Measurements from ENCODE around the gene TK1.
A peak's percentile ranks its signal among the peaks of the same experiment; 100 is the strongest.

The TK1 gene

GRCh38 chr17:78184868-78185267 is 2.0 kb downstream of the TK1 start:
- no peak overlapping the region for H3K4me3 ChIP-seq (ENCODE audit: low read length)
- no peaks in the 10 kb centered on the region for H3K36me3 ChIP-seq (ENCODE audit: control insufficient read depth, insufficient read depth, low read length, severe bottlenecking)
- no peak for DNase-seq (ENCODE audit: low read depth)
- peaks cover 4% of the 10 kb centered on the region for H3K4me1 ChIP-seq (ENCODE audit: control insufficient read depth, insufficient read depth, low read length)
- H3K9me3 ChIP-seq (ENCODE audit: control insufficient read depth, low read length) = no peaks in the 10 kb centered on the region
- no peaks in the 10 kb centered on the region for H3K27me3 ChIP-seq (replicated peaks; ENCODE audit: control insufficient read depth, insufficient read depth, low read length)
- H3K9ac ChIP-seq (ENCODE audit: low read length) = no peak overlapping the region

GRCh38 chr17:78184351-78184750 is 2.5 kb downstream of the TK1 start:
- peaks cover 6% of the 10 kb centered on the region for H3K4me1 ChIP-seq (ENCODE audit: control insufficient read depth, insufficient read depth, low read length)
- no peak overlapping the region for H3K9ac ChIP-seq (ENCODE audit: low read length)
- no peaks in the 10 kb centered on the region for H3K36me3 ChIP-seq (ENCODE audit: control insufficient read depth, insufficient read depth, low read length, severe bottlenecking)
- H3K9me3 ChIP-seq (ENCODE audit: control insufficient read depth, low read length) = no peaks in the 10 kb centered on the region
- H3K4me3 ChIP-seq (ENCODE audit: low read length) = no peak overlapping the region
- H3K27me3 ChIP-seq (replicated peaks; ENCODE audit: control insufficient read depth, insufficient read depth, low read length) = no peaks in the 10 kb centered on the region
- no peak for DNase-seq (ENCODE audit: low read depth)

GRCh38 chr17:78183916-78184315 is 2.9 kb downstream of the TK1 start:
- no peaks in the 10 kb centered on the region for H3K36me3 ChIP-seq (ENCODE audit: control insufficient read depth, insufficient read depth, low read length, severe bottlenecking)
- peaks cover 8% of the 10 kb centered on the region for H3K4me1 ChIP-seq (ENCODE audit: control insufficient read depth, insufficient read depth, low read length)
- no peaks in the 10 kb centered on the region for H3K9me3 ChIP-seq (ENCODE audit: control insufficient read depth, low read length)
- no peak overlapping the region for H3K4me3 ChIP-seq (ENCODE audit: low read length)
- no peak for DNase-seq (ENCODE audit: low read depth)
- no peaks in the 10 kb centered on the region for H3K27me3 ChIP-seq (replicated peaks; ENCODE audit: control insufficient read depth, insufficient read depth, low read length)
- H3K9ac ChIP-seq (ENCODE audit: low read length) = no peak overlapping the region

GRCh38 chr17:78182504-78182903 is 4.3 kb downstream of the TK1 start:
- Histone ChIP-seq H3K9ac (ENCODE audit: low read length) (no peak overlapping the region), H3K4me1 (ENCODE audit: control insufficient read depth, insufficient read depth, low read length) (peaks cover 4% of the 10 kb centered on the region), H3K9me3 (ENCODE audit: control insufficient read depth, low read length) (no peaks in the 10 kb centered on the region), H3K27me3 (replicated peaks; ENCODE audit: control insufficient read depth, insufficient read depth, low read length) (no peaks in the 10 kb centered on the region), H3K4me3 (ENCODE audit: low read length) (no peak overlapping the region), H3K36me3 (ENCODE audit: control insufficient read depth, insufficient read depth, low read length, severe bottlenecking) (no peaks in the 10 kb centered on the region)
- DNase-seq (ENCODE audit: low read depth) = no peak

- no peaks in the 10 kb centered on the region for H3K36me3 ChIP-seq (ENCODE audit: control insufficient read depth, insufficient read depth, low read length, severe bottlenecking)
- no peak overlapping the region for H3K4me3 ChIP-seq (ENCODE audit: low read length)
- no peak overlapping the region for H3K9ac ChIP-seq (ENCODE audit: low read length)
- H3K9me3 ChIP-seq (ENCODE audit: control insufficient read depth, low read length) = no peaks in the 10 kb centered on the region
- DNase-seq (ENCODE audit: low read depth) = no peak
- peaks cover 4% of the 10 kb centered on the region for H3K4me1 ChIP-seq (ENCODE audit: control insufficient read depth, insufficient read depth, low read length)
- no peaks in the 10 kb centered on the region for H3K27me3 ChIP-seq (replicated peaks; ENCODE audit: control insufficient read depth, insufficient read depth, low read length)
Observed at GRCh38 chr17:78180508-78180907, 6.3 kb downstream of the TK1 start.

GRCh38 chr17:78180083-78180482 is 6.8 kb downstream of the TK1 start:
- Histone ChIP-seq H3K27me3 (replicated peaks; ENCODE audit: control insufficient read depth, insufficient read depth, low read length) (no peaks in the 10 kb centered on the region), H3K4me1 (ENCODE audit: control insufficient read depth, insufficient read depth, low read length) (peaks cover 6% of the 10 kb centered on the region), H3K9ac (ENCODE audit: low read length) (no peak overlapping the region), H3K4me3 (ENCODE audit: low read length) (no peak overlapping the region), H3K9me3 (ENCODE audit: control insufficient read depth, low read length) (no peaks in the 10 kb centered on the region), H3K36me3 (ENCODE audit: control insufficient read depth, insufficient read depth, low read length, severe bottlenecking) (no peaks in the 10 kb centered on the region)
- no peak for DNase-seq (ENCODE audit: low read depth)

GRCh38 chr17:78179372-78179771 is 7.5 kb downstream of the TK1 start:
- H3K9ac ChIP-seq (ENCODE audit: low read length) = no peak overlapping the region
- H3K4me1 ChIP-seq (ENCODE audit: control insufficient read depth, insufficient read depth, low read length) = peaks cover 13% of the 10 kb centered on the region
- peak; percentile 54 for DNase-seq (ENCODE audit: low read depth)
- no peaks in the 10 kb centered on the region for H3K9me3 ChIP-seq (ENCODE audit: control insufficient read depth, low read length)
- H3K27me3 ChIP-seq (replicated peaks; ENCODE audit: control insufficient read depth, insufficient read depth, low read length) = no peaks in the 10 kb centered on the region
- no peaks in the 10 kb centered on the region for H3K36me3 ChIP-seq (ENCODE audit: control insufficient read depth, insufficient read depth, low read length, severe bottlenecking)
- no peak overlapping the region for H3K4me3 ChIP-seq (ENCODE audit: low read length)

- no peak overlapping the region for H3K9ac ChIP-seq (ENCODE audit: low read length)
- no peak overlapping the region for H3K4me3 ChIP-seq (ENCODE audit: low read length)
- peaks cover 16% of the 10 kb centered on the region for H3K4me1 ChIP-seq (ENCODE audit: control insufficient read depth, insufficient read depth, low read length)
- no peaks in the 10 kb centered on the region for H3K27me3 ChIP-seq (replicated peaks; ENCODE audit: control insufficient read depth, insufficient read depth, low read length)
- no peaks in the 10 kb centered on the region for H3K9me3 ChIP-seq (ENCODE audit: control insufficient read depth, low read length)
- DNase-seq (ENCODE audit: low read depth) = peak; percentile 52
- no peaks in the 10 kb centered on the region for H3K36me3 ChIP-seq (ENCODE audit: control insufficient read depth, insufficient read depth, low read length, severe bottlenecking)
Observed at GRCh38 chr17:78176548-78177025, 10.3 kb downstream of the TK1 start.

- H3K27me3 ChIP-seq (replicated peaks; ENCODE audit: control insufficient read depth, insufficient read depth, low read length) = no peaks in the 10 kb centered on the region
- H3K36me3 ChIP-seq (ENCODE audit: control insufficient read depth, insufficient read depth, low read length, severe bottlenecking) = no peaks in the 10 kb centered on the region
- H3K4me3 ChIP-seq (ENCODE audit: low read length) = no peak overlapping the region
- DNase-seq (ENCODE audit: low read depth) = no peak
- H3K9me3 ChIP-seq (ENCODE audit: control insufficient read depth, low read length) = no peaks in the 10 kb centered on the region
- H3K4me1 ChIP-seq (ENCODE audit: control insufficient read depth, insufficient read depth, low read length) = peaks cover 16% of the 10 kb centered on the region
- H3K9ac ChIP-seq (ENCODE audit: low read length) = no peak overlapping the region
Observed at GRCh38 chr17:78175643-78175981, 11.2 kb downstream of the TK1 start.

GRCh38 chr17:78174870-78175642 is 11.8 kb downstream of the TK1 start:
- Histone ChIP-seq H3K36me3 (ENCODE audit: control insufficient read depth, insufficient read depth, low read length, severe bottlenecking) (no peaks in the 10 kb centered on the region), H3K9me3 (ENCODE audit: control insufficient read depth, low read length) (no peaks in the 10 kb centered on the region), H3K4me1 (ENCODE audit: control insufficient read depth, insufficient read depth, low read length) (peaks cover 16% of the 10 kb centered on the region), H3K4me3 (ENCODE audit: low read length) (no peak overlapping the region), H3K9ac (ENCODE audit: low read length) (no peak overlapping the region), H3K27me3 (replicated peaks; ENCODE audit: control insufficient read depth, insufficient read depth, low read length) (no peaks in the 10 kb centered on the region)
- DNase-seq (ENCODE audit: low read depth) = no peak

GRCh38 chr17:78174346-78174869 is 12.4 kb downstream of the TK1 start:
- no peak for DNase-seq (ENCODE audit: low read depth)
- H3K4me1 ChIP-seq (ENCODE audit: control insufficient read depth, insufficient read depth, low read length) = peaks cover 14% of the 10 kb centered on the region
- no peaks in the 10 kb centered on the region for H3K9me3 ChIP-seq (ENCODE audit: control insufficient read depth, low read length)
- H3K36me3 ChIP-seq (ENCODE audit: control insufficient read depth, insufficient read depth, low read length, severe bottlenecking) = no peaks in the 10 kb centered on the region
- no peak overlapping the region for H3K4me3 ChIP-seq (ENCODE audit: low read length)
- H3K9ac ChIP-seq (ENCODE audit: low read length) = no peak overlapping the region
- H3K27me3 ChIP-seq (replicated peaks; ENCODE audit: control insufficient read depth, insufficient read depth, low read length) = no peaks in the 10 kb centered on the region

Data from adipocyte (in vitro differentiated cells).